A673 (cell line): Measurements from ENCODE around the gene CD5L. TPM values are rescaled to one million over a fixed set of nuclear protein-coding genes. Genes with fewer than 3 reads are reported as not detected.

Experiments used
- Bru-seq: library from RNA; stranded (reverse); fragments of 400-500 nt; gene quantifications from one replicate; lab custom pipeline; 2021; lab: Mats Ljungman, UMichigan
- BruChase-seq, 2 experiments: library from RNA; stranded (reverse); fragments of 400-500 nt; gene quantifications; one replicate each; lab custom pipeline; 2021; lab: Mats Ljungman, UMichigan
- BruUV-seq: library from RNA; stranded (reverse); fragments of 400-500 nt; replicated peaks from 2 replicates; lab custom pipeline; 2021; lab: Mats Ljungman, UMichigan
- CTCF ChIA-PET: fragments of 300-600 bp; sonication (Branson Sonifier 250); formaldehyde crosslinking; loops from one replicate; lab custom pipeline; 2022; ENCODE audit warnings: antibody characterized with exemption; lab: Charles Lee
- POLR2A ChIA-PET: fragments of 300-600 bp; sonication (Branson Sonifier 250); formaldehyde crosslinking; loops from one replicate; lab custom pipeline; 2022; ENCODE audit warnings: antibody characterized with exemption; ENCODE audit not compliant: low non-redundant PET; lab: Charles Lee
- DNase-seq: peaks from one replicate; pipeline ENCODE4 v3.0.0-alpha.2; 2015; ENCODE audit warnings: low spot score
- H3K27ac ChIP-seq: fragments of 200-600 bp; sonication (generic); 2 replicates; pipeline ENCODE4 v1.5.1; 2016; ENCODE audit warnings: mixed run types, low read depth, mild to moderate bottlenecking, mixed read lengths, antibody characterized with exemption, low read length; ENCODE audit not compliant: poor library complexity, severe bottlenecking
- H3K27me3 ChIP-seq: fragments of 200-600 bp; sonication (generic); replicated peaks from 2 replicates; pipeline ENCODE4 v1.6.1; 2017; ENCODE audit warnings: mixed run types, low read depth, mild to moderate bottlenecking, mixed read lengths, antibody characterized with exemption, low read length; ENCODE audit not compliant: insufficient read depth, poor library complexity
- H3K36me3 ChIP-seq: fragments of 200-600 bp; sonication (generic); 2 replicates; pipeline ENCODE4 v1.6.1; 2016; ENCODE audit warnings: mixed run types, mild to moderate bottlenecking, mixed read lengths, antibody characterized with exemption, low read length; ENCODE audit not compliant: insufficient read depth, poor library complexity, severe bottlenecking
- H3K4me1 ChIP-seq: fragments of 200-600 bp; sonication (generic); 2 replicates; pipeline ENCODE4 v1.6.1; 2017; ENCODE audit warnings: mixed run types, mild to moderate bottlenecking, mixed read lengths, antibody characterized with exemption, low read length; ENCODE audit not compliant: insufficient read depth, poor library complexity, severe bottlenecking
- H3K4me3 ChIP-seq: fragments of 200-600 bp; sonication (generic); 2 replicates; pipeline ENCODE4 v1.5.1; 2016; ENCODE audit warnings: low read depth, mixed run types, mild to moderate bottlenecking, mixed read lengths, low read length; ENCODE audit not compliant: poor library complexity, severe bottlenecking
- H3K9me3 ChIP-seq: fragments of 200-600 bp; sonication (generic); 2 replicates; pipeline ENCODE4 v1.6.1; 2016; ENCODE audit warnings: mixed run types, low read depth, mild to moderate bottlenecking, mixed read lengths, antibody characterized with exemption, low read length; ENCODE audit not compliant: poor library complexity, severe bottlenecking
- EZH2 ChIP-seq: fragments of 200-600 bp; sonication (generic); IDR thresholded peaks from 2 replicates; pipeline ENCODE4 v1.6.1; 2017; ENCODE audit warnings: borderline replicate concordance, low read depth, mild to moderate bottlenecking, mixed read lengths, antibody characterized with exemption, low read length; ENCODE audit not compliant: poor library complexity, severe bottlenecking
- intact Hi-C: fragments of 100-400 bp; cut with micrococcal nuclease; formaldehyde crosslinking; loops from one replicate; pipeline ENCODE4 v1.10.0; 2022; ENCODE audit not compliant: unreplicated experiment
- long read RNA-seq: library from polyadenylated mRNA; stranded (forward); transcript quantifications from one replicate; pipeline ENCODE4 v2.0.0, GENCODE V29; 2022
- total RNA-seq: library from RNA; stranded (reverse); gene quantifications from 2 replicates; pipeline ENCODE4 v1.2.3, GENCODE V29; 2021
- TF ChIP-seq, protein P1 (sequence below): fragments of 300-800, 200-600 bp; sonication (generic); conservative IDR thresholded peaks from 2 replicates; pipeline ENCODE4 v1.5.1; 2017; ENCODE audit warnings: low read depth, mild to moderate bottlenecking, antibody characterized with exemption, low read length, moderate library complexity, mixed read lengths

Gene CD5L
- total RNA-seq, result not detected in 2 replicates
- percentile 7 among the genes with signal in this experiment for Bru-seq, nascent RNA
- BruChase-seq, experiment 1, labeled RNA remaining after a 2-hour chase, result percentile 16 among the genes with signal in this experiment
- percentile 11 among the genes with signal in this experiment for BruChase-seq, experiment 2, labeled RNA remaining after a 6-hour chase
- long read RNA-seq, result 0 reads

DNA sequence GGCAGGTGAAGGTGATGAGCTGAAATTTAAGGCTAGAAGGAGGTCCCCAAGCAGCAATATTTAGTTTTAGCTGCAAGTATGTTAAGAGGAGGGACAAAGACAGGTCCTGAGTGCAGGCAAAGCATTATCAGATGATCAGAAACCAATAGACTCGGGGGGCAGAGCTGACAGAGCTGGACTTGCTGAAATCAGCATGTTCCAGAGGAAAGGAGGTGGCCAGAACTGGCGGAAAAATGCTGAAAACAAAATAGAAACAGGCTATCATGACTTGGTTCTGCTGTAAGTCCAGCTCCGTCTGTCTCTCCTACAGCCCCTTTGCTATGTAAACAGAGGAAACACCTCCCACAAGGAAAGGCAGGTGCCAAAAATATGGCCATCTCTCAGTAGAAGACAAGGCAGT lies at the start of gene CD5L:
Gene CD5L, minus strand, starts transcription at position 101 of the 400 bp plus-strand sequence. CDS start 107 bp downstream, outside the sequence.
- Histone ChIP-seq H3K27ac (no peak within 1 kb of the TSS), H3K36me3 (no peaks in the 10 kb centered on the region), H3K9me3 (no peaks in the 10 kb centered on the region), H3K4me1 (no peaks in the 10 kb centered on the region), H3K27me3 (peaks cover 6% of the 10 kb centered on the region), H3K4me3 (no peak within 1 kb of the TSS)
- TF ChIP-seq, protein P1, sequence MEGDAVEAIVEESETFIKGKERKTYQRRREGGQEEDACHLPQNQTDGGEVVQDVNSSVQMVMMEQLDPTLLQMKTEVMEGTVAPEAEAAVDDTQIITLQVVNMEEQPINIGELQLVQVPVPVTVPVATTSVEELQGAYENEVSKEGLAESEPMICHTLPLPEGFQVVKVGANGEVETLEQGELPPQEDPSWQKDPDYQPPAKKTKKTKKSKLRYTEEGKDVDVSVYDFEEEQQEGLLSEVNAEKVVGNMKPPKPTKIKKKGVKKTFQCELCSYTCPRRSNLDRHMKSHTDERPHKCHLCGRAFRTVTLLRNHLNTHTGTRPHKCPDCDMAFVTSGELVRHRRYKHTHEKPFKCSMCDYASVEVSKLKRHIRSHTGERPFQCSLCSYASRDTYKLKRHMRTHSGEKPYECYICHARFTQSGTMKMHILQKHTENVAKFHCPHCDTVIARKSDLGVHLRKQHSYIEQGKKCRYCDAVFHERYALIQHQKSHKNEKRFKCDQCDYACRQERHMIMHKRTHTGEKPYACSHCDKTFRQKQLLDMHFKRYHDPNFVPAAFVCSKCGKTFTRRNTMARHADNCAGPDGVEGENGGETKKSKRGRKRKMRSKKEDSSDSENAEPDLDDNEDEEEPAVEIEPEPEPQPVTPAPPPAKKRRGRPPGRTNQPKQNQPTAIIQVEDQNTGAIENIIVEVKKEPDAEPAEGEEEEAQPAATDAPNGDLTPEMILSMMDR, result no peak
- no peak for TF ChIP-seq EZH2
- ChIA-PET CTCF (no interaction called here), POLR2A (no interaction called here)
- no peak for DNase-seq
- intact Hi-C loops, result no loop called here
- no TSS peak for BruUV-seq

DNA sequence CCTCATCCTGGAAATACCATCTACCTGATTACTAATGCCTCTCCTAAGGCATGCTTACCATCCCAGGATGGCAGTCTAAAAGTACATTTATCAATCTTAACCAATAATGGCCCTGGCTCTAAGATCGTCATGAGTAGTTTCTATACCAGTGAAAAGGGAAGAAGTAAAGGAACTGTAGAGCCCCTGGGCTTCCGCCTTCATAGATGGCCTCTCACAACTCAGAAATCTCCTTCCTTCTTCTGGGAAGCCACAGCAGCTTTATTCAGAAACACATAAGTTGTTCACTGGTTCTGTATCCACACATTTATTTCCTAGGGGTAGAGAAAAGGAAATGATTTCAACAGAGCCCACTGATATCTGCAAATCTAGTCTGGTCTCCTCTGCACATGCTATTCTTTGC lies 41.0 kb upstream of the CD5L start:
- no TSS peak for BruUV-seq
- no peak for DNase-seq
- CTCF ChIA-PET, result no interaction called here

DNA sequence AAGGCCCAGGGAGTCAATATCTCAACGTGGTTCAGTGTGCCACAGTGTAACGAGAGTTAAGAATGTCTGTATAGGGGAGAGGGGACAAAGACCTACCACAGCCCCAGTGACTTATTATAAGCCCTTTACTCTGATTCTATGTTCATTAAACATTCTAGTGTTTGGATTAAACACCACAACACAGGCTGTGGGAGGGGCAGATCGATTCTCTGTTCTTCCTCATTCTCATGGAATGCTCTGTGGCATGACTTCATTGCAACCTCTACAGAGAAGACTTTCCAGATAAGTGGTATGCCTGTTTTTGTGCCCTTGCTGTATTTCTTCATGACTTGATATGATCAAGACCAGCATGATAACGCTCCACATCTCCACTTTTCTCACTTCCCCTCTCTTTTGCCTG lies 39.0 kb upstream of the CD5L start:
- no TSS peak for BruUV-seq
- no peaks in the 10 kb centered on the region for H3K9me3 ChIP-seq
- peaks cover 7% of the 10 kb centered on the region for H3K27me3 ChIP-seq
- ChIA-PET POLR2A (no interaction called here), CTCF (no interaction called here)
- H3K4me1 ChIP-seq, result no peaks in the 10 kb centered on the region
- H3K36me3 ChIP-seq, result no peaks in the 10 kb centered on the region
- intact Hi-C loops, result no loop called here
- H3K27ac ChIP-seq, result no peak overlapping the region
- no peak overlapping the region for H3K4me3 ChIP-seq
- no peak for DNase-seq
- TF ChIP-seq, protein P1, result no peak
- no peak for TF ChIP-seq EZH2

More for the DNA sequence above, 41.0 kb upstream of the CD5L start:
- POLR2A ChIA-PET, result no interaction called here
- Histone ChIP-seq H3K27ac (no peak overlapping the region), H3K4me1 (no peaks in the 10 kb centered on the region), H3K9me3 (no peaks in the 10 kb centered on the region), H3K4me3 (no peak overlapping the region), H3K27me3 (peaks cover 8% of the 10 kb centered on the region), H3K36me3 (no peaks in the 10 kb centered on the region)
- intact Hi-C loops, result no loop called here
- no peak for TF ChIP-seq EZH2
- TF ChIP-seq, protein P1, result no peak
